ENCODE results near the gene CEP120.
"Not testable (repeated sequence)": the region's sequence is repeated elsewhere in the genome, so short reads cannot be mapped to it uniquely, and the experiment has no call there.

The CEP120 gene

GRCh38 chr5:123438902-123439301 lies 15.7 kb upstream of the CEP120 start:
- no peak for DNase-seq (ENCODE audit: low read depth in 2 of 2)

- no peak for DNase-seq (ENCODE audit: low read depth in 2 of 2)
These were observed 15.0 kb upstream of the CEP120 start for GRCh38 chr5:123438244-123438643.

- DNase-seq (ENCODE audit: low read depth in 2 of 2) = no peak
These were observed 13.0 kb upstream of the CEP120 start for GRCh38 chr5:123436201-123436600.

GRCh38 chr5:123434796-123435195 lies 11.6 kb upstream of the CEP120 start:
- no peak for DNase-seq (ENCODE audit: low read depth in 2 of 2)

GRCh38 chr5:123433596-123433995 lies 10.4 kb upstream of the CEP120 start:
- DNase-seq (ENCODE audit: low read depth in 2 of 2) = no peak

GRCh38 chr5:123430441-123430840 lies 7.2 kb upstream of the CEP120 start:
- DNase-seq (ENCODE audit: low read depth in 2 of 2) = not testable (repeated sequence)

GRCh38 chr5:123429993-123430392 lies 6.8 kb upstream of the CEP120 start:
- DNase-seq (ENCODE audit: low read depth in 2 of 2) = no peak

GRCh38 chr5:123429221-123429954 lies 6.2 kb upstream of the CEP120 start:
- DNase-seq (ENCODE audit: low read depth in 2 of 2) = no peak

GRCh38 chr5:123428521-123429220 lies 5.5 kb upstream of the CEP120 start:
- no peak for DNase-seq (ENCODE audit: low read depth in 2 of 2)

- no peak for DNase-seq (ENCODE audit: low read depth in 2 of 2)
These were observed 4.1 kb upstream of the CEP120 start for GRCh38 chr5:123427281-123427680.

- DNase-seq (ENCODE audit: low read depth in 2 of 2) = no peak
These were observed 2.2 kb upstream of the CEP120 start for GRCh38 chr5:123425431-123425830.

- no peak for DNase-seq (ENCODE audit: low read depth in 2 of 2)
These were observed 548 bp downstream of the CEP120 start for GRCh38 chr5:123422433-123423277.

GRCh38 chr5:123421773-123422172 lies 1.4 kb downstream of the CEP120 start:
- DNase-seq (ENCODE audit: low read depth in 2 of 2) = no peak

- DNase-seq (ENCODE audit: low read depth in 2 of 2) = no peak
These were observed 8.2 kb downstream of the CEP120 start for GRCh38 chr5:123414974-123415373.

GRCh38 chr5:123412206-123412605 lies 11.0 kb downstream of the CEP120 start:
- DNase-seq (ENCODE audit: low read depth in 2 of 2) = no peak

- DNase-seq (ENCODE audit: low read depth in 2 of 2) = not testable (repeated sequence)
These were observed 21.2 kb downstream of the CEP120 start for GRCh38 chr5:123401999-123402398.

GRCh38 chr5:123401320-123401719 lies 21.9 kb downstream of the CEP120 start:
- DNase-seq (ENCODE audit: low read depth in 2 of 2) = no peak

- not testable (repeated sequence) for DNase-seq (ENCODE audit: low read depth in 2 of 2)
These were observed 22.3 kb downstream of the CEP120 start for GRCh38 chr5:123400870-123401291.

GRCh38 chr5:123398058-123398733 lies 25.0 kb downstream of the CEP120 start:
- DNase-seq (ENCODE audit: low read depth in 2 of 2) = no peak

- DNase-seq (ENCODE audit: low read depth in 2 of 2) = no peak
These were observed 25.7 kb downstream of the CEP120 start for GRCh38 chr5:123397538-123397937.

GRCh38 chr5:123391009-123391408 lies 32.2 kb downstream of the CEP120 start:
- DNase-seq (ENCODE audit: low read depth in 2 of 2) = no peak

GRCh38 chr5:123389794-123390193 lies 33.4 kb downstream of the CEP120 start:
- DNase-seq (ENCODE audit: low read depth in 2 of 2) = no peak
